Measurements from ENCODE around the gene ZNF681. TPM values are rescaled to one million over a fixed set of nuclear protein-coding genes. Genes with fewer than 3 reads are reported as not detected.
"Not testable (repeated sequence)": the region's sequence is repeated elsewhere in the genome, so short reads cannot be mapped to it uniquely, and the experiment has no call there.

ZNF681 gene
- total RNA-seq, 6 experiments from 2014 or later: under 0.01 to 0.49 (median 0.08) TPM

DNA sequence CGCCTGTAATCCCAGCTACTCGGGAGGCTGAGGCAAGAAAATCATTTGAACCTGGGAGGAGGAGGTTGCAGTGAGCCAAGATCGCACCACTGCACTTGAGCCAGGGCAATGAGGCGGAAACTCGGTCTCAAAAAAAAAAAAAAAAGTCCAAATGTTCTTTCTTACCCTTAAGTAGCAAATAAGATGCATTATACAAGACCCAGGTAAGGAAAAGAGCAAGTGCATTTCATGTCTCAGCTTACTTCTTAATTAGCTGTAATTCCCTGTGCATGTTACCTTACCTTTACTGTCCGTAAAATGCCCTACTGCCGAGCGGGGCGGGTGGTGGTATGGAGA lies 3.8 kb upstream of the ZNF681 start:
- 36% methylated on average over 7 of the region's 9 CpGs for WGBS (ENCODE audit: insufficient coverage, low coverage, low lambda C conversion rate, missing lambda C conversion rate)
- Histone ChIP-seq H3K27me3 (no peaks in the 10 kb centered on the region), H3K9me3 (no peaks in the 10 kb centered on the region), H3K36me3 (no peaks in the 10 kb centered on the region), H3K27ac (no peak overlapping the region), H3K4me3 (peak overlapping the region; percentile 53 to 58 (median 57)), H3K4me1 (no peaks in the 10 kb centered on the region)
- no peak for ATAC-seq
- no peak for TF ChIP-seq POLR2A (IDR thresholded peaks at IDR 0.05)
- TF ChIP-seq, protein P1, sequence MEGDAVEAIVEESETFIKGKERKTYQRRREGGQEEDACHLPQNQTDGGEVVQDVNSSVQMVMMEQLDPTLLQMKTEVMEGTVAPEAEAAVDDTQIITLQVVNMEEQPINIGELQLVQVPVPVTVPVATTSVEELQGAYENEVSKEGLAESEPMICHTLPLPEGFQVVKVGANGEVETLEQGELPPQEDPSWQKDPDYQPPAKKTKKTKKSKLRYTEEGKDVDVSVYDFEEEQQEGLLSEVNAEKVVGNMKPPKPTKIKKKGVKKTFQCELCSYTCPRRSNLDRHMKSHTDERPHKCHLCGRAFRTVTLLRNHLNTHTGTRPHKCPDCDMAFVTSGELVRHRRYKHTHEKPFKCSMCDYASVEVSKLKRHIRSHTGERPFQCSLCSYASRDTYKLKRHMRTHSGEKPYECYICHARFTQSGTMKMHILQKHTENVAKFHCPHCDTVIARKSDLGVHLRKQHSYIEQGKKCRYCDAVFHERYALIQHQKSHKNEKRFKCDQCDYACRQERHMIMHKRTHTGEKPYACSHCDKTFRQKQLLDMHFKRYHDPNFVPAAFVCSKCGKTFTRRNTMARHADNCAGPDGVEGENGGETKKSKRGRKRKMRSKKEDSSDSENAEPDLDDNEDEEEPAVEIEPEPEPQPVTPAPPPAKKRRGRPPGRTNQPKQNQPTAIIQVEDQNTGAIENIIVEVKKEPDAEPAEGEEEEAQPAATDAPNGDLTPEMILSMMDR (IDR thresholded peaks at IDR 0.05): no peak
- no peak for DNase-seq
- intact Hi-C loops (cut with DNase I): no loop called here

DNA sequence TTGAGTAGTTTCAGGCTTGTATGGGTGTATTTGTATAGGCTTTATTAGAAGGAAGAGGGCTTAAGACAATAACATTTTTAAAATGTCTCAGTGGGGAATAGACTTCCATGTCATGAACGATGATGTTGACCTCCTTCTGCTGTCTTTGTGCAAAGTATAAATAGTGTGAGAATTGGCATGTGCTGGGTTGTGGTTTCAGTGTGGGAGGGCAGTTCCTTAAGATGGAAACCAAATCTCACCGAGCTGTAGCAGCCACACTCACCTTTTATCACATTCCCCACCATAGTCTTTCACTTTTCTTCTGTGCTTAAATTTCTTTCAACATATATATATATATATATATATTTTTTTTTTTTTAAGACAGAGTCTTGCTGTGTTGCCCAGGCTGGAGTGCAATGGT lies 1.6 kb upstream of the ZNF681 start:
- H3K9me3 ChIP-seq; intact Hi-C loops (cut with DNase I); H3K36me3 ChIP-seq; H3K4me3 ChIP-seq; H3K27ac ChIP-seq; ATAC-seq; DNase-seq; H3K4me1 ChIP-seq; H3K27me3 ChIP-seq: not testable (repeated sequence)
- WGBS (ENCODE audit: insufficient coverage, low coverage, low lambda C conversion rate, missing lambda C conversion rate): 46% methylated on average over 2 of the region's 2 CpGs

DNA sequence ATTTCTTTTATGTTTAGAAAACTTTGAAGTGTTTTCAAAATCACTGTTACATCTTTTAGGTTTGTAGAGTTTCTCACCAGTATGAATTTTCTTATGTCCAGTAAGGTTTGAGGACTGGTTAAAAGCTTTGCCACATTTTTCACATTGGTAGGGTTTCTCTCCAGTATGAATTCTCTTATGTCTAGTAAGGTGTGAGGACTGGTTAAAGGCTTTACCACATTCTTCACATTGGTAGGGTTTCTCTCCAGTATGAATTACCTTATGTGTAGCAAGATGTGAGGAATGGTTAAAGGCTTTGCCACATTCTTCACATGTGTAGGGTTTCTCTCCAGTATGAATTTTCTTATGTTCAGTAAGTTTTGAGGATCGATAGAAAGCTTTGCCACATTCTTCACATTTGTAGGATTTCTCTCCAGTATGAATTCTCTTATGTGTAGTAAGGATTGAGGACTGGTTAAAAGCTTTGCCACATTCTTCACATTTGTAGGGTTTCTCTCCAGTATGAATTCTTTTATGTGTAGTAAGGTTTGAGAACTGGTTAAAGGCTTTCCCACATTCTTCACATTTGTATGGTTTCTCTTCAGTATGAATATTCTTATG lies 15.0 kb downstream of the ZNF681 start:
- H3K4me1 ChIP-seq; DNase-seq; H3K27me3 ChIP-seq; H3K27ac ChIP-seq; intact Hi-C loops (cut with DNase I); H3K4me3 ChIP-seq; H3K36me3 ChIP-seq; ATAC-seq: not testable (repeated sequence)
- H3K9me3 ChIP-seq: peaks cover 0 to 24% (median 0%) of the 10 kb centered on the region in 4 donors
- WGBS (ENCODE audit: insufficient coverage, low coverage, low lambda C conversion rate, missing lambda C conversion rate): 92% methylated on average over 1 of the region's 1 CpG

- DNase-seq; H3K4me3 ChIP-seq; H3K4me1 ChIP-seq; H3K9me3 ChIP-seq; H3K27ac ChIP-seq; intact Hi-C loops (cut with DNase I); ATAC-seq; H3K36me3 ChIP-seq; H3K27me3 ChIP-seq: not testable (repeated sequence)
- 66% methylated on average over 6 of the region's 6 CpGs for WGBS (ENCODE audit: insufficient coverage, low coverage, low lambda C conversion rate, missing lambda C conversion rate)
Measured at GRCh38 chr19:23730729-23731465, 27.8 kb downstream of the ZNF681 start.

DNA sequence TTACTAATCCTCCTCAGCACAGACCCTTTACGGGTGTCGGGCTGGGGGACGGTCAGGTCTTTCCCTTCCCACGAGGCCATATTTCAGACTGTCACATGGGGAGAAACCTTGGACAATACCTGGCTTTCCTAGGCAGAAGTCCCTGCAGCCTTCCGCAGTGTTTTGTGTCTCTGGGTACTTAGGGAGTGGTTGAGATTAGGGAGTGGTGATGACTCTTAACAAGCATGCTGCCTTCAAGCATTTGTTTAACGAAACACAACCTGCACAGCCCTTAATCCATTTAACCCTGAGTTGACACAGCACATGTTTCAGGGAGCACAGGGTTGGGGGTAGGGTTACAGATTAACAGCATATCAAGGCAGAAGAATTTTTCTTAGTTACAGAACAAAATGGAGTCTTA lies 34.5 kb downstream of the ZNF681 start:
- H3K27me3 ChIP-seq; H3K9me3 ChIP-seq; H3K4me1 ChIP-seq; intact Hi-C loops (cut with DNase I); H3K27ac ChIP-seq; H3K4me3 ChIP-seq; H3K36me3 ChIP-seq; ATAC-seq; DNase-seq: not testable (repeated sequence)
- 6% methylated on average over 2 of the region's 6 CpGs for WGBS (ENCODE audit: insufficient coverage, low coverage, low lambda C conversion rate, missing lambda C conversion rate)

GRCh38 chr19:23718802-23719201 lies 39.9 kb downstream of the ZNF681 start:
- H3K27ac ChIP-seq: no peak overlapping the region
- H3K36me3 ChIP-seq: no peaks in the 10 kb centered on the region
- H3K4me1 ChIP-seq: no peaks in the 10 kb centered on the region
- no peak overlapping the region for H3K4me3 ChIP-seq
- TF ChIP-seq, protein P1 (IDR thresholded peaks at IDR 0.05): no peak
- TF ChIP-seq POLR2A (IDR thresholded peaks at IDR 0.05): no peak
- intact Hi-C loops (cut with DNase I): no loop called here
- no peaks in the 10 kb centered on the region for H3K9me3 ChIP-seq
- ATAC-seq (no peak), DNase-seq (no peak)
- 11% methylated on average over 10 of the region's 12 CpGs for WGBS (ENCODE audit: insufficient coverage, low coverage, low lambda C conversion rate, missing lambda C conversion rate)
- H3K27me3 ChIP-seq: no peaks in the 10 kb centered on the region

Measured in right lobe of liver (tissue), 6 donors.